KBM-7 (cell line): ENCODE data around the gene MACROD2.

Experiments used
- DNase-seq: peaks from one replicate; pipeline ENCODE4 v3.0.0-alpha.2; 2015
- in situ Hi-C: fragments of 300-500 bp; cut with MboI; formaldehyde crosslinking; loops from 2 replicates; pipeline ENCODE4 v1.14.3; 2020; ENCODE audit warnings: low sequenced_read_pairs, low pct_unique_long_range_greater_than_20kb, mixed read lengths

Gene MACROD2

DNA sequence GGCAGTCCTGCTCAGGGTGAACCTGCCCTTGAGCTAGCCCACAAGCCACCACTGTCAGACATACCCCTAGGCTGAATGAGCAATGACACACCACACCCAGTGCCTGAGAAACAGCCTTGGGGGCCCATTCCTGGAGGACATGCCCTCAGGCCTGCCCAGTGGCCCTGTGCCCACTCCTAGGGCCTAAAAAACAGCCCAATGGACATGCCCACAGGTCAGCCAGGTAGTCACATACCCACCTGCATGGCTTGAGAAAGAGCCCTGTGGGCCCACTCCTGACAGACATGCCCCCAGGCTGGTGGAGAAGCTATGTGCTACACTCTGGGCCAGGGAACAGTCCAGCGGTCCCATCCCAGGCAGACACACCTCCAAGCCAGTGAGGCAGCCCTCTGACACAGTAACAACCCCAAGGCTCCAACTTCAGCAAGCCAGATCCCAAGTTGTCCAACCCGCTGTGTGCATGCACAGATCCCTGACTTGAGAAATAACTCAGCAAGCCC is 2086.8 kb downstream of the MACROD2 start:
- DNase-seq: no peak
- in situ Hi-C loops: no loop called here

DNA sequence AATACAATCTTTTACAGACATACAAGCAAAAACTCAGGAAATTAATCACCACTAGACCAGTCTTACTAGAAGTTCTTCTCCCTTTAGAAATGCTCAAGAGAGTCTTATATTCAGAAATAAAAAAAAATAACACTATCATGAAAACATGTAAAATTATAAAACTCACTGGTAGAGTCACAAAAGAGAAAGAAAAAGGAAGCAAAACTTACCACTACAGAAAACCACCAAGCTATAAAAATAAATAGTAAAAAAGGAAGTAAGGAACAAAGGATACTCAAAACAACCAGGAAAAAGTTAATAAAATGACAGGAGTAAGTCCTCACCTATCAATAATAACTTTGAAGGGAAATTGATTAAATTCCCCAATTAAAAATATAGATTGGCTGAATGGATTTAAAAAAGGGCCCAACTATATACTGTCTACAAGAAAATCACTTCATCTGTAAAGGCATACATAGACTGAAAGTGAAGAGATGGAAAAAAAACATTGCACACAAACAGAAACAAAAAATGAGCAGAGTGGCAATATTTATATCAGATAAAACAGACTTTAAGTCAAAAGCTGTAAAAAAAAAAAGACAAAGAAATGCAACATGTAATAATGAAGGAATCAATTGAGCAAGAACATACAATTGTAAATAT is 2088.4 kb downstream of the MACROD2 start:
- in situ Hi-C loops: no loop called here
- DNase-seq: no peak

DNA sequence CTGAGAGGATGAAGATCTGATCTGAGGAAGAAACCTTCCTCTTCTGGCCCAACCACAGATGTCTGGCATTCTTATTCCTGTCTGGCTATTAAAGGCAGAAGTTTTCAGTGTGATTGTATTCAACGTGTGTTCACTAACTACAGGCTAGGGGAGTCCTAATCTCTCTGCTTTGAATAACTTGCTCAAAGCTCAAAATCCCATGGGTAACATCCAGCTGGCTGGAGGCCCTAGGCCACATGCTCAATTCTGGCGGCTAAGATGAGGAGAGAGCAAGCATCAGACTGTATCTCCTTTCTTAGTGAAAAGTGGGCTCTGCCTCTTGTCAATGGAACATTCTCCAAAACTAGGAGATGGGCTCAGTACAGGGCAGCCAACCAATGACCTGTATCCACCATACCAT is 2099.9 kb downstream of the MACROD2 start:
- in situ Hi-C loops: no loop called here

DNA sequence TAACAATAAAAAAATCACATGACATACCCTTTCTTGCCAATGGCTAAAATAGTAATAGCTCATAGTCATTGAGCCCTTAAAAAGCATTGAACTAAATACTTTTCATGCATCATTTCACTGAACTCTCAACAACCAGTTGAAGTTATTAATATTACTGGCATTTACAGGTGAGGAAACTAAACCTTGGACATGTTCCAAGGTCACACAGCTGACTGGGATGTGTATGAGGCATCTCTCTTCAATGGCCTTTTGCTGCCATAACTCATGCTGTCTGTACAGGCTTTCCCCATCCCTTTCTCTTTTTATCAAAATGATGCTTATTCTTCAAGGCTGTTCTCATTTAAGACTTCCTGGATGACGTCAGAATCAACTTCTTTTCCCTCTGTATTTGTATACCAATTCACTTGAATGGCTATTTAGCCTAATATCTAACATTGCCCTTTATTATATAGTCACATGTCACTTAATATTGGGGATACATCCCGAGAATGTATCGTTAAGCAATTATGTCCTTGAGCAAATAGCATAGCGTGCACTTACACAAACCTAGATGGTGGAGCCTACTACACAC is 2101.5 kb downstream of the MACROD2 start:
- in situ Hi-C loops: no loop called here
- DNase-seq: no peak

More for the DNA sequence above, 2099.9 kb downstream of the MACROD2 start:
- DNase-seq: no peak

GRCh38 chr20:16097788-16098187 is 2102.5 kb downstream of the MACROD2 start:
- in situ Hi-C loops: no loop called here

DNA sequence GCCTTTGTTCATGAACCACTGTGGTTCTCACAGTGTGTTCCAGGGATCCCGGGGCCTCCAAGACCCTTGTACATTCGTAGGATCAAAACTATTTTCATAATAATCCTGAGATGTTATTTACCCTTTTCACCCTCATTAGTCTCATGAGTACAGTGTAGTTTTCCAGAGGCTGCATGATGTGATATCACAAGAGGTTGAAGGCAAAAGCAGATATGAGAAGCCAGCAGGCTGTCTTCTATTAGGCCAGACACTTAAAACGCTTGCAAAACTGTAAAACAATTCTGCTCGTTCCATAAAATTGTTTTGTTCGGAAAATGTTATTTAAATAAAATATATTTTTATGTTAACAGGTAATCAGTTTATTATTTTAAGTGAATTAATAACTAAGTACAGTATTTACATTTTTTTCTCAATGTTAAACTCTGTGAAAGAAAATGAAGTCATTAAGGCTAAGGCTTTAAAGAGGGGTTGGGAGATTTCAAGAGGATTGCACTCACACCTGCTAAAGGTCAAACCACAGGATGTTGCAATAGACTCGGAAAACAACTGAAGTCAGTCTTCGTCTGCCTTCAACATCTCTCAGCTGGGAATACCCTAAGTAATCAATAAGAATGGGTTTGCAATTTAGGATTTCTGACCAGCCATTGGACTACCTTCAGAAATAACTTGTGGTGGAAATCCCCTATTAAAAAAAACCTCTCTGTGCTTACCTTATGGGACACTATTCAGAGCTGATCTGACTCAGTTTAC is 2103.7 kb downstream of the MACROD2 start:
- no peak for DNase-seq
- in situ Hi-C loops: no loop called here

More at GRCh38 chr20:16097788-16098187, 2102.5 kb downstream of the MACROD2 start:
- no peak for DNase-seq

- DNase-seq: no peak
- in situ Hi-C loops: no loop called here
Measured at GRCh38 chr20:16100111-16100510, 2104.8 kb downstream of the MACROD2 start.

DNA sequence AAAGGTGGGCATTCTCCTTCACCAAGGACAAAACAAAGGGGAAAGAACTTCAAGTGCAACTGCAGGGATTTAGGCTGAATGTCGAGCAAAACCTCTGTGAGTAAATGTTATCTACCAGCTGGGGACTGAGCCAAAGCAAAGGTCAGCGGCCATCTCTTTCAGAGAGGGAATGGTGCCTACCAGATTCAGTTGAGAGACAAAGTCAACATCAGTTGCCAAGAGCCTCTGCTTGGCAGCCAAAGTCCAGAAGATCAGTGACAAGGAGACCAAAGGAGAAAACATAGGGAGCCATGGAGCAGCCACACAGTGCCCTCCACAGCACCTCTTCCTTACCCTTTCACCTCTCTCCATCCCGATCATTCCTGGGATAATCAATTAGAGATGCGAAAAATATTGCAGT is 2105.5 kb downstream of the MACROD2 start:
- DNase-seq: no peak
- in situ Hi-C loops: no loop called here
